HG02610 (cell line): Measurements from ENCODE around the gene MARCHF2.

ENCODE experiments used
- ATAC-seq: cut with Tn5 transposase; IDR thresholded peaks from one replicate; pipeline ENCODE4 v1.9.1; 2021; ENCODE audit warnings: mild to moderate bottlenecking, moderate library complexity; ENCODE audit not compliant: unreplicated experiment

The MARCHF2 gene

GRCh38 chr19:8473648-8474476 lies 60.8 kb downstream of the MARCHF2 start:
- ATAC-seq: peak; percentile 61

GRCh38 chr19:8475005-8475404 lies 61.9 kb downstream of the MARCHF2 start:
- no peak for ATAC-seq

GRCh38 chr19:8476524-8476923 lies 63.4 kb downstream of the MARCHF2 start:
- ATAC-seq: no peak

DNA sequence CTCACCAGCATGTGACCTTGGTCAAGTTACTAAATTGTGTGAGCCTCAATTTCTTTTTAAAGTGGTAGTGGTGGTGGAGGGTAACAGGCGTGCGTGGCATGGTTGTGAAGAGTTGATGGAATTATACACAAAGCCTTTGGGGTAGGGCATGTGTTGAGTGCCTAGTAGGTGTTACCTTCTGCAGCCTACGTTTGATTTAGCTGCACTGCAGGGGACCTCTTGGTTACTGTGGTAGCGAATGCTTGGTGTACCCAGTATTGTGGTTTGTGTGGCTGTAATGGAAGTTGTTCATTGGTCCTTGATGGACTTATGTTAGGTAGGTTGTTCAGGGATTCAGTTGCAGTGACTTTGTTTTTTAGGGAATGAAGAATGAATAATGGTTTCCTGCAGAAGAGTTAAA lies 64.8 kb downstream of the MARCHF2 start:
- no peak for ATAC-seq

DNA sequence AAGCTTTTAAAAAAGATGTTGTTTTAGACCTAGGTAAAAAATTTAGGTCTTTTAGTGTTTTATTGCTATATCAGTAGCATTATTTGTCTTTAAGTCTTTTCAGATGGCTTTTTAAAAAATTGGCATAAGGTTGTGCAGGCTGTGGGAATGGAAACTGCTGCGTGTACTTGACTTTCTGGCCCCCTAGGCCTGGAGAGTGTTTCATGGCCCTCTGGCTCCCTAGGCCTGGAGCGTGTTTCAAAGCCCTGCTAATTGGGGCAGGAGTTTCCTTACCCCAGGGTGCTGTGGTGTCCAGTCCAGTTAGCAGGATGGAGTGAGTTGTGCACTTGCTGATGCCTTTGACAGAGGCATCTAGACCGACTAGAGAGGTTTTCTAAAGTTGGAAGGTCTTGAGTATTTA lies 65.5 kb downstream of the MARCHF2 start:
- no peak for ATAC-seq

GRCh38 chr19:8481201-8481600 lies 68.1 kb downstream of the MARCHF2 start:
- ATAC-seq: no peak

GRCh38 chr19:8481616-8482015 lies 68.5 kb downstream of the MARCHF2 start:
- ATAC-seq: no peak

- ATAC-seq: no peak
Measured at GRCh38 chr19:8482696-8483095, 69.6 kb downstream of the MARCHF2 start.

DNA sequence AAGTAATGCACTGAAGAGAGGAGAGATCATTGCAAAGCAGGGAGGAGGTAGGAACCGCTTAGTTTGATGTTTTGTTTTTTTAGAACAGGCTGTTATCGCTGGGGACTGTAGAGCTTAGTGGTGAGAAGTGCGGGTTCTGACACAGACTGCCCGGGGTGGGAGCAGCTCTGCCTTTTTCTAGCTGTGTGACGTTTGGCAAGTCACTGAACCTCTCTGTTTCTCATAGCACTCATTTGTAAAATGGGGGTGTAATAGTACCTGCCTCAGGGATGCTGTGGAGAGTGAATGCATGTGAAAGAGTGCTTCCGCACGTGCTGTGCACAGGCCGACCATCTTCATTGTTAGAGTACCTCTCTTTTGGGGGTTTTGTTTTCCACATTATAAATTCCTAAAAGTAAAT lies 70.1 kb downstream of the MARCHF2 start:
- ATAC-seq: no peak

GRCh38 chr19:8484331-8484894 lies 71.3 kb downstream of the MARCHF2 start:
- no peak for ATAC-seq

DNA sequence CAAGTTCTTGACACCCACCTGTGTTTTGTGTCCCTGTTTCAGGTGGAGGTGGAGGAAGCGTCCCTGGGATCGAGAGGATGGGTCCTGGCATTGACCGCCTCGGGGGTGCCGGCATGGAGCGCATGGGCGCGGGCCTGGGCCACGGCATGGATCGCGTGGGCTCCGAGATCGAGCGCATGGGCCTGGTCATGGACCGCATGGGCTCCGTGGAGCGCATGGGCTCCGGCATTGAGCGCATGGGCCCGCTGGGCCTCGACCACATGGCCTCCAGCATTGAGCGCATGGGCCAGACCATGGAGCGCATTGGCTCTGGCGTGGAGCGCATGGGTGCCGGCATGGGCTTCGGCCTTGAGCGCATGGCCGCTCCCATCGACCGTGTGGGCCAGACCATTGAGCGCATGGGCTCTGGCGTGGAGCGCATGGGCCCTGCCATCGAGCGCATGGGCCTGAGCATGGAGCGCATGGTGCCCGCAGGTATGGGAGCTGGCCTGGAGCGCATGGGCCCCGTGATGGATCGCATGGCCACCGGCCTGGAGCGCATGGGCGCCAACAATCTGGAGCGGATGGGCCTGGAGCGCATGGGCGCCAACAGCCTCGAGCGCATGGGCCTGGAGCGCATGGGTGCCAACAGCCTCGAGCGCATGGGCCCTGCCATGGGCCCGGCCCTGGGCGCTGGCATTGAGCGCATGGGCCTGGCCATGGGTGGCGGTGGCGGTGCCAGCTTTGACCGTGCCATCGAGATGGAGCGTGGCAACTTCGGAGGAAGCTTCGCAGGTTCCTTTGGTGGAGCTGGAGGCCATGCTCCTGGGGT lies 72.7 kb downstream of the MARCHF2 start:
- ATAC-seq: no peak

GRCh38 chr19:8486661-8487136 lies 73.6 kb downstream of the MARCHF2 start:
- no peak for ATAC-seq

- ATAC-seq: no peak
Measured at GRCh38 chr19:8487137-8487851, 74.2 kb downstream of the MARCHF2 start.

GRCh38 chr19:8488365-8488764 lies 75.3 kb downstream of the MARCHF2 start:
- ATAC-seq: no peak
